Activated CD4-positive, alpha-beta T cell treated with anti-CD3 and anti-CD28 coated beads, Interleukin-2, amount 10 ng/mL, durations not matched to agents 7 days and 5 days (primary cell): ENCODE data around the gene CHKA. TPM values are rescaled to one million over a fixed set of nuclear protein-coding genes. Genes with fewer than 3 reads are reported as not detected.

ENCODE experiments used
- CTCF ChIA-PET: fragments of 350-600 bp; sonication (Branson Sonifier 250); formaldehyde crosslinking; loops from one replicate; lab custom pipeline; 2021; ENCODE audit warnings: antibody characterized with exemption; lab: Charles Lee
- POLR2A ChIA-PET: fragments of 350-600 bp; sonication (Branson Sonifier 250); formaldehyde crosslinking; loops from one replicate; lab custom pipeline; 2021; ENCODE audit warnings: antibody characterized with exemption; lab: Charles Lee
- DNase-seq: peaks from one replicate; pipeline ENCODE4 v3.0.0-alpha.2; 2020
- H3K27ac Mint-ChIP-seq: one replicate; pipeline ENCODE4 v1.8.0; 2021; ENCODE audit warnings: mild to moderate bottlenecking, moderate library complexity, mixed read lengths
- H3K27me3 Mint-ChIP-seq: one replicate; pipeline ENCODE4 v1.8.0; 2021; ENCODE audit warnings: mixed read lengths
- H3K36me3 Mint-ChIP-seq: one replicate; pipeline ENCODE4 v1.8.0; 2021; ENCODE audit warnings: low read depth, mixed read lengths
- H3K4me1 Mint-ChIP-seq: one replicate; pipeline ENCODE4 v1.8.0; 2021; ENCODE audit warnings: mixed read lengths
- H3K4me3 Mint-ChIP-seq: one replicate; pipeline ENCODE4 v1.8.0; 2021; ENCODE audit warnings: mild to moderate bottlenecking, moderate library complexity, mixed read lengths
- H3K9me3 Mint-ChIP-seq: one replicate; pipeline ENCODE4 v1.8.0; 2021; ENCODE audit warnings: mixed read lengths
- total RNA-seq, 2 experiments: library from RNA; stranded (reverse); gene quantifications; one replicate each; pipeline ENCODE4 v1.2.3, GENCODE V29; 2021

The CHKA gene
- total RNA-seq, 2 experiments from 2014 or later: 4.5 to 6.3 TPM

DNA sequence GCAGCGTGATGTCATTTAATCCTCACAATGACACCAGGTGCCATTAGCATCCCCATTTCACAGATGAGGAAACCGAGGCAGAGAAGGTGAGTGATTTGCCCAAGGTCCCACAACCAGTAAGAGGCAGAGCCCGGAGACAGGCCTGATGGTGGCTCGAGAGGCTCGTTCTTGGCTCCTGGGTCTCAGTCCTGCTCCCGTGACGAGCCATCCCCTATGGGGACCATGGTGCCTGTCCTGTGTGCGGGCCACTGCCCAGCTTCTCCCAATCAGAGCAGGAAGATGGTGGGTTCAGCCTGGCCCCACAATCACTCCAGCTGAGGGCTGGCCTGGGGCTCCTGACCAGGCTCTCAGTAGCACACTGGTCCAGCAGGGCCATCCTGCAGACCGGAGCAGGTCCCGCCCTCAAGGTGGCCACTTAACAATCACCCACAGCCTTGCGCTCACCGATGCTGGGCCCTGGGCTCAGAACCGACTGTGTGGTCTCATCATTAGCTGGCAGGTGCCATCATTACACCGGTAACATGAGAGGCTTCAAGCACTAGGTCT lies 107.5 kb downstream of the CHKA start:
- H3K27ac Mint-ChIP-seq: peak overlapping the region; percentile 19
- H3K4me1 Mint-ChIP-seq: peaks cover 10% of the 10 kb centered on the region
- H3K9me3 Mint-ChIP-seq: no peaks in the 10 kb centered on the region
- no peak overlapping the region for H3K4me3 Mint-ChIP-seq
- H3K27me3 Mint-ChIP-seq: no peaks in the 10 kb centered on the region
- CTCF ChIA-PET: no interaction called here
- no peak for DNase-seq
- POLR2A ChIA-PET: no interaction called here
- no peaks in the 10 kb centered on the region for H3K36me3 Mint-ChIP-seq

GRCh38 chr11:68012843-68013610 lies 108.2 kb downstream of the CHKA start:
- Mint-ChIP-seq H3K36me3 (no peaks in the 10 kb centered on the region), H3K4me3 (no peak overlapping the region), H3K27ac (no peak overlapping the region), H3K27me3 (no peaks in the 10 kb centered on the region), H3K9me3 (no peaks in the 10 kb centered on the region), H3K4me1 (peaks cover 10% of the 10 kb centered on the region)
- CTCF ChIA-PET: no interaction called here
- POLR2A ChIA-PET: no interaction called here
- DNase-seq: no peak

DNA sequence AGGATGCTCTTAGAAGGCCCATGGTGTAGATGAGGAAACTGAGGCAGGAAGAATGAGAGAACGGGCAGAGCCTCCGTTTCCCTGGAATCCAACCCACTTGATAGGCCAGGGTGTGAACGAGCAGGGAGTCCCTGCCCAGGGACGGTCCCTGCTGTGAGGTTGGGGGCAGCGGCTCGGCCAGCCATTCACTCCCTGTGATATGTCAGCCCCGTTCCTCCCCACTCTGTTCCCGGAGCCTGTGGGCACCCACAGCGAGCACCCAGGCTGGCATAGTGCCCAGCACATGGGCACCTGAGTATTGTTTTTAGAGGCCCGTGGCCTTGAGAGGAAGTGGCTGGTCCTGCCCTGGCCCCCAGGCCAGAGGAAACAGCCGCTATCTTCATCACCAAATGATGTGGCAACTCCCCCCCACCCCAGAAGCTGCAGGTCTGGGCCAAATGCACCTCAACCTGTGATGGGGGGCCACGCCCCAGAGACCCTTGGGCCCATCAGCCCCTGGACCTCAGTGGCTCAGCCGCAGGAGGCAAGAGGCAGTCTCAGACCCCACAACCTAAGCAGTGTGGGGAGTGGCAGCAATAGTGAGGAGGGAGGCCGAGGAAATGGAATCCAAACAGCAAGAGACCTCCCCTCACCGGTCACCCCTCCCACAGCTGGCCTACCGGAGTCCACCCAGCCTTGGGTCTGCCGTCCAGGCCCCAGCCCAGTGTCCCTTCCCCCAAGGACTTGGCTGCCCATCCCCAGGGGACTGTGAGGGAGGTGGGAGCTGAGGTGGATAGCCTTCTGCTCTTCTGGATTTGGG lies 108.9 kb downstream of the CHKA start:
- CTCF ChIA-PET: no interaction called here

DNA sequence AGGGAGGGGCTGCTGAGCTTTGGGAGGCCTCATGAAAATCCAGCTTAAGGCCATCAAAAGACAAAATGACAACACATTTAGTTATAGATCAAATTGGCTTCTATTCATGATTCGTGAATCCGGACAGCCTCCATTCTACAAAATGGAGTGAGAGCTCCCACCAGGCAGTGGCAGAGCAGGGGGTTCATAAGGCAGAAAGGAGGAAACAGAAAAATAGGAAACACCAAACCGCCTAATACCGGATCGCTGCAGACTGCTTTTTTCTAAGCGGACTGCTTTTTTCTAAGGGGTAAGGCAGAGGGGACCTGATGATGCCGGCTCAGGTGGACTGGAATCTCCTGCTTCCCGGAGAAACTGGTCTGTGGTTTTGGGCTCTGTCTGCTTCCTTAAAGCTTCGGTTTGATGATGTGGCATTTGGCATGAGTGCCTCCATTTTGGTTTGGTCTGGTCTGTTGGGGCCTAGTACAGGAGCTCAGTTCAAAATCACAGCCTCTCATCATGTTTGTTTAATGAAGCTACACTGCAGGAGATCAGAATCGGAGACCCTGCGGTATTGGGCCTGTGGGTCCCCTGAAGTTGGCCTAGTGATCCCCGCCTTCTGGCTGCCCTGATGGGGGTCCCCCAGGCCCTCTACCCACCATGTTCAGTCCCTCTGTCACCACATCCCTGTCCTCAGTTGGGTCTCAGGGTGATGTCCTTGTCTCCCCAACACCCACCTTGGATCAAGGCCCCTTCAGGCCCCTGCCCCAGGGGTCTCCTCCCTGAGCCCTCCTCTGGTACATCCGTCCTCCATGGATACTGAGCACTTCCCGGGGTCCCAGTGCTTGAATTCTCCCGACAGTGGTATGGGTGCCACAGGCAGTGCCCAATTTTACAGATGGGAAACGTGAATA lies 109.9 kb downstream of the CHKA start:
- Mint-ChIP-seq H3K36me3 (no peaks in the 10 kb centered on the region), H3K9me3 (no peaks in the 10 kb centered on the region), H3K27ac (no peak overlapping the region), H3K27me3 (no peaks in the 10 kb centered on the region), H3K4me3 (no peak overlapping the region), H3K4me1 (peaks cover 10% of the 10 kb centered on the region)
- ChIA-PET POLR2A (no interaction called here), CTCF (interaction anchor here (1.0 to 1.3 kb wide), 2 partner anchors 11 to 28 kb away, joined by 3 read pairs; partner anchors contain the start of gene TCIRG1)
- DNase-seq: no peak

More for the DNA sequence above, 108.9 kb downstream of the CHKA start:
- Mint-ChIP-seq H3K36me3 (no peaks in the 10 kb centered on the region), H3K27me3 (no peaks in the 10 kb centered on the region), H3K9me3 (no peaks in the 10 kb centered on the region), H3K27ac (no peak overlapping the region), H3K4me3 (no peak overlapping the region), H3K4me1 (peaks cover 10% of the 10 kb centered on the region)
- POLR2A ChIA-PET: no interaction called here
- DNase-seq: no peak

GRCh38 chr11:68010090-68011041 lies 110.8 kb downstream of the CHKA start, which contains the start of gene ALDH3B1:
TSS of gene ALDH3B1 (plus strand) at chr11:68010327. CDS start at chr11:68015298, 4,971 bp downstream.
- Mint-ChIP-seq H3K27me3 (no peaks in the 10 kb centered on the region), H3K36me3 (no peaks in the 10 kb centered on the region), H3K4me1 (peaks cover 10% of the 10 kb centered on the region), H3K27ac (peak within 1 kb of the TSS; percentile 26), H3K9me3 (no peaks in the 10 kb centered on the region), H3K4me3 (no peak within 1 kb of the TSS)
- POLR2A ChIA-PET: no interaction called here
- no peak for DNase-seq
- CTCF ChIA-PET: interaction anchor here (1.0 to 1.3 kb wide), 2 partner anchors 12 to 29 kb away, joined by 3 read pairs; partner anchors contain the start of gene TCIRG1

DNA sequence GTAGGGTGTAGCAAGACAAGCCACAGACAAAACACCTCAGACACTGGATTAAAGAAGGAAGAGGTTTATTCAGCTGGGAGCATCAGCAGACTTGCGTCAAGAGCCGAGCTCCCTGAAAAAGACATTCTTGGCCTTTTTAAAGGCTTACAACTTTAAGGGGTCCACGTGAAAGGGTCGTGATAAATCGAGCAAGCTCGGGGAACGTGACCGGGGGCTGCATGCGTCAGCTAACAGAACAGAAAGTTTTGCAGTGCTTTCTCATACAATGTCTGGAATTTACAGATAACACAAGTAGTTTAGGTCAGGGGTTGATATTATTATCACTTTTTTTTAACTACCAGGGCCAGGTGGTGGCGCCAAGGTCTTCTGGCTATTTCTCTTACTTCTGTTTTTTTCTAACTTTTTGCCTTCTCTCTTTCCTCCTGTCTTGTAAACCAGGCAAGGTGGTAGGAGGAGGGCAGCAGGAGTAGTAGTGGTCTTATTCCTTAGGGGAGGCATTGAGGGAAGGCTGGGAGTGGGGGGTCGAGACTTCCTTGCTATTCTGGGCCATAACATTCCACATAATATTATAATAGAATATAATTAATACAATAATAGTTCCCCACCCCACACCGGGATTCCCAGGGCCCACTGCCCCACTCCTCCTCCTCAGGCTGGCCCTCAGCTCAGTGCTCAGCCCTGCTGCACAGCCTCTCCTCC lies 111.6 kb downstream of the CHKA start:
- H3K4me3 Mint-ChIP-seq: no peak overlapping the region
- H3K9me3 Mint-ChIP-seq: no peaks in the 10 kb centered on the region
- ChIA-PET POLR2A (no interaction called here), CTCF (no interaction called here)
- no peaks in the 10 kb centered on the region for H3K27me3 Mint-ChIP-seq
- DNase-seq: peak; percentile 20
- H3K4me1 Mint-ChIP-seq: peaks cover 16% of the 10 kb centered on the region
- no peak overlapping the region for H3K27ac Mint-ChIP-seq
- H3K36me3 Mint-ChIP-seq: no peaks in the 10 kb centered on the region

GRCh38 chr11:68008381-68009337 lies 112.5 kb downstream of the CHKA start:
- H3K4me1 Mint-ChIP-seq: peaks cover 21% of the 10 kb centered on the region
- ChIA-PET POLR2A (no interaction called here), CTCF (no interaction called here)
- H3K9me3 Mint-ChIP-seq: no peaks in the 10 kb centered on the region
- peak overlapping the region; percentile 26 for H3K27ac Mint-ChIP-seq
- H3K36me3 Mint-ChIP-seq: no peaks in the 10 kb centered on the region
- H3K27me3 Mint-ChIP-seq: no peaks in the 10 kb centered on the region
- no peak overlapping the region for H3K4me3 Mint-ChIP-seq
- no peak for DNase-seq

GRCh38 chr11:68007498-68008380 lies 113.4 kb downstream of the CHKA start:
- ChIA-PET CTCF (no interaction called here), POLR2A (no interaction called here)
- Mint-ChIP-seq H3K4me1 (peaks cover 25% of the 10 kb centered on the region), H3K27ac (no peak overlapping the region), H3K4me3 (no peak overlapping the region), H3K9me3 (no peaks in the 10 kb centered on the region), H3K36me3 (no peaks in the 10 kb centered on the region), H3K27me3 (no peaks in the 10 kb centered on the region)
- DNase-seq: no peak

DNA sequence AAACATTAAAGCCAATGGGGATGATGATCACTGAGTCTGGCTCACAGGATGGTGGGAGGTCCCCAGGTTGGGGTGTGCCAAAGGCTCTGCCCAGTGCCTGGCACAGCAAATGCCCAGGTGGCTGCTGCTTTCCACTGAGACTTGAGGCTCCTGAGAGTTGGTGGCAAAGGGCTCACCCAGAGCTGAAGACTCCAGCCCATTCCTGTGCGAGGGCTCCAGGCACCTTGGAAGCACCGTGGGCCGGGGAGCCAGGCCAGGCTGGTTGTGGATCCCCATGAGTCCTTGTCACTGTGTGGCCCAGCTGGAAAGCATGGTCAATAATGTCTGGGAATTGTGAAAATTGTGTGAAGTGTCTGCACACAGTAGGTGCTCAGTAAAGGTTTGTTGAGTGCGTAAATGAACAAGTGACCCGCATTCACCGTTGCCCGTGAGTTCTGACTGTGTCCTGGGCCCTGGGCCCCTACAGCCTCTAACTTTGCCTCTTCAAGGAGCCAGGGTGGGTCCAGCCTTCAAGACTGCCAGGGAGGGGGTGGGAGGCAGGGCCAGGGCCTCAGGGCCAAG lies 114.5 kb downstream of the CHKA start:
- Mint-ChIP-seq H3K9me3 (no peaks in the 10 kb centered on the region), H3K27me3 (no peaks in the 10 kb centered on the region), H3K4me3 (no peak overlapping the region), H3K27ac (no peak overlapping the region), H3K36me3 (peaks cover 3% of the 10 kb centered on the region), H3K4me1 (peaks cover 32% of the 10 kb centered on the region)
- CTCF ChIA-PET: no interaction called here
- POLR2A ChIA-PET: no interaction called here
- no peak for DNase-seq
